Astrocyte (in vitro differentiated cells and primary cell): ENCODE results near the gene KCNA3. TPM values are rescaled to one million over a fixed set of nuclear protein-coding genes. Genes with fewer than 3 reads are reported as not detected.

Experiments
- DNase-seq: peaks from one replicate; pipeline ENCODE4 v3.0.0-alpha.2; 2010; ENCODE audit warnings: low read depth
- FAIRE-seq: peaks from 2 replicates; lab custom pipeline; 2011; peaks lifted over from hg19 to GRCh38; lab: Jason Lieb, UNC
- H2AFZ ChIP-seq: 2 replicates; pipeline ENCODE4 v1.6.0; 2012; ENCODE audit warnings: low read depth, low read length, inconsistent platforms
- H3K27ac ChIP-seq: 2 replicates; pipeline ENCODE4 v1.5.1; 2011; ENCODE audit warnings: low read depth, low read length, inconsistent platforms
- H3K27me3 ChIP-seq: 2 replicates; pipeline ENCODE4 v1.6.0; 2011; ENCODE audit warnings: low read length, inconsistent platforms; ENCODE audit not compliant: insufficient read depth
- H3K36me3 ChIP-seq: 2 replicates; pipeline ENCODE4 v1.5.1; 2011; ENCODE audit warnings: low read length, inconsistent platforms; ENCODE audit not compliant: insufficient read depth
- H3K4me1 ChIP-seq: 2 replicates; pipeline ENCODE4 v1.5.1; 2011; ENCODE audit warnings: low read length, inconsistent platforms; ENCODE audit not compliant: insufficient read depth
- H3K4me2 ChIP-seq: 2 replicates; pipeline ENCODE4 v1.6.0; 2012; ENCODE audit warnings: low read length, inconsistent platforms
- H3K4me3 ChIP-seq: 2 replicates; pipeline ENCODE4 v1.5.1; 2011; ENCODE audit warnings: low read depth, mild to moderate bottlenecking, low read length, inconsistent platforms; ENCODE audit not compliant: insufficient read depth
- H3K79me2 ChIP-seq: 2 replicates; pipeline ENCODE4 v1.6.0; 2012; ENCODE audit warnings: mild to moderate bottlenecking, low read length, inconsistent platforms; ENCODE audit not compliant: insufficient read depth
- H3K9ac ChIP-seq: 2 replicates; pipeline ENCODE4 v1.6.0; 2012; ENCODE audit warnings: mild to moderate bottlenecking, low read length, inconsistent platforms
- H3K9me3 ChIP-seq: 2 replicates; pipeline ENCODE4 v1.5.1; 2012; ENCODE audit warnings: low read depth, mild to moderate bottlenecking, low read length, inconsistent platforms; ENCODE audit not compliant: insufficient read depth
- H4K20me1 ChIP-seq: 2 replicates; pipeline ENCODE4 v1.6.0; 2012; ENCODE audit warnings: low read length, inconsistent platforms; ENCODE audit not compliant: insufficient read depth
- H3K27ac Mint-ChIP-seq: one replicate; pipeline ENCODE4 v1.8.0; 2021; ENCODE audit warnings: mild to moderate bottlenecking, mixed read lengths; ENCODE audit not compliant: unreplicated experiment
- H3K27me3 Mint-ChIP-seq: one replicate; pipeline ENCODE4 v1.8.0; 2021; ENCODE audit warnings: low read depth, mixed read lengths; ENCODE audit not compliant: unreplicated experiment
- H3K36me3 Mint-ChIP-seq: one replicate; pipeline ENCODE4 v1.8.0; 2021; ENCODE audit warnings: low read depth, mixed read lengths; ENCODE audit not compliant: unreplicated experiment
- H3K4me1 Mint-ChIP-seq: one replicate; pipeline ENCODE4 v1.8.0; 2021; ENCODE audit warnings: low read depth, mixed read lengths; ENCODE audit not compliant: unreplicated experiment
- H3K4me3 Mint-ChIP-seq: one replicate; pipeline ENCODE4 v1.8.0; 2021; ENCODE audit warnings: mild to moderate bottlenecking, moderate library complexity, mixed read lengths; ENCODE audit not compliant: unreplicated experiment
- H3K9me3 Mint-ChIP-seq: one replicate; pipeline ENCODE4 v1.8.0; 2021; ENCODE audit warnings: mild to moderate bottlenecking, mixed read lengths; ENCODE audit not compliant: unreplicated experiment
- EZH2 ChIP-seq: IDR thresholded peaks from 2 replicates; pipeline ENCODE4 v1.6.1; 2012; ENCODE audit warnings: mild to moderate bottlenecking, low read length, inconsistent platforms; ENCODE audit not compliant: insufficient read depth
- total RNA-seq: library from RNA; stranded (reverse); gene quantifications from 2 replicates; pipeline ENCODE4 v1.2.1, GENCODE V29; 2021
- TF ChIP-seq, protein P1 (sequence below): IDR thresholded peaks from 2 replicates; pipeline ENCODE4 v1.5.1; 2011; ENCODE audit warnings: low read depth, mild to moderate bottlenecking, inconsistent platforms, low read length, moderate library complexity; ENCODE audit not compliant: insufficient read depth

Gene KCNA3
- total RNA-seq, 1 donor from 2014 or later: 0.09 TPM

DNA sequence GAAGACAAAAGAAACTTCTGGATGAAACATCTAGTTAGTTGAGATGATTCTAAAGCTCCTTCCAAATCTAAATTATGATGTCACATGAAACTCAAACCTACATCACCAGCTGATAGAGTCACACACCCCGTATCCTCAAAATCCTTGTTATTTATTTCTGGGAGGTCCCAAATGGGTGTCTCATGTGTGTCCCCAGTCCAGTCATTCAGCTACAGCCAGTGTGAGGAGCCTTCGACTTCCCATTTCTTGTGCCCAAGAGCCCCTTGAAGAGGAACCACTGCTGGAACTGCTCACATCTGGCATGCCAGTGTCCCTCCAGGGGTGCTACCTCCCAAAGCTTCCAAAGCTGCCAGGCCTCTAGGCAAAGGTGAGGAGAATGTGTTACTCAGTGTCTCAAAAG lies 32.5 kb upstream of the KCNA3 start:
- H3K9me3 Mint-ChIP-seq: peaks cover 4% of the 10 kb centered on the region
- Histone ChIP-seq H3K9me3 (no peaks in the 10 kb centered on the region), H3K36me3 (no peaks in the 10 kb centered on the region), H2AFZ (no peak overlapping the region), H3K4me2 (no peak overlapping the region), H3K27ac (no peak overlapping the region), H3K27me3 (no peaks in the 10 kb centered on the region), H4K20me1 (no peaks in the 10 kb centered on the region), H3K79me2 (no peaks in the 10 kb centered on the region), H3K9ac (no peak overlapping the region), H3K4me1 (no peaks in the 10 kb centered on the region), H3K4me3 (no peak overlapping the region)
- FAIRE-seq (no peak), DNase-seq (no peak)
- no peaks in the 10 kb centered on the region for H3K4me1 Mint-ChIP-seq
- H3K4me3 Mint-ChIP-seq: no peak overlapping the region
- TF ChIP-seq, protein P1, sequence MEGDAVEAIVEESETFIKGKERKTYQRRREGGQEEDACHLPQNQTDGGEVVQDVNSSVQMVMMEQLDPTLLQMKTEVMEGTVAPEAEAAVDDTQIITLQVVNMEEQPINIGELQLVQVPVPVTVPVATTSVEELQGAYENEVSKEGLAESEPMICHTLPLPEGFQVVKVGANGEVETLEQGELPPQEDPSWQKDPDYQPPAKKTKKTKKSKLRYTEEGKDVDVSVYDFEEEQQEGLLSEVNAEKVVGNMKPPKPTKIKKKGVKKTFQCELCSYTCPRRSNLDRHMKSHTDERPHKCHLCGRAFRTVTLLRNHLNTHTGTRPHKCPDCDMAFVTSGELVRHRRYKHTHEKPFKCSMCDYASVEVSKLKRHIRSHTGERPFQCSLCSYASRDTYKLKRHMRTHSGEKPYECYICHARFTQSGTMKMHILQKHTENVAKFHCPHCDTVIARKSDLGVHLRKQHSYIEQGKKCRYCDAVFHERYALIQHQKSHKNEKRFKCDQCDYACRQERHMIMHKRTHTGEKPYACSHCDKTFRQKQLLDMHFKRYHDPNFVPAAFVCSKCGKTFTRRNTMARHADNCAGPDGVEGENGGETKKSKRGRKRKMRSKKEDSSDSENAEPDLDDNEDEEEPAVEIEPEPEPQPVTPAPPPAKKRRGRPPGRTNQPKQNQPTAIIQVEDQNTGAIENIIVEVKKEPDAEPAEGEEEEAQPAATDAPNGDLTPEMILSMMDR: no peak
- TF ChIP-seq EZH2: no peak
- H3K36me3 Mint-ChIP-seq: no peaks in the 10 kb centered on the region
- no peak overlapping the region for H3K27ac Mint-ChIP-seq
- H3K27me3 Mint-ChIP-seq: peaks cover 8% of the 10 kb centered on the region

DNA sequence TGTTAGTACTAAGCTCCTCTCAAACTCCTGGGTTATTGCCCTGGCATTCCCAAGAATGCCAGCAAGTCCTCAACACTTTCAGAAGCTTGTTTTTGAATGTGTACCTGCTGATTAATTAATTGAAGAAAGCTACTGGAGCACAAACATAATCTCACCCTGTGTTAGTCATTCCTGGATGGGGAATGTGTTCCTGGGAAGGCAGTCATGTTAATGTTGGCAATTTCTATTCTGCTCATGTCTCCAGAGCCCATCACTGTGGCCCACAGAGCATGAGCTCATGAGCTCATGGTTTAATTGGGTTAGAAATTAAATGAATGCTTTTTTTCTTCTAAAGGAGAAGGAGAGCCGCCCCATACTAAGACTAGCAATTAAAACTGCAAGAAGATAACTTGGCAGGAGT lies 31.9 kb upstream of the KCNA3 start:
- no peak overlapping the region for H3K4me3 Mint-ChIP-seq
- no peak for FAIRE-seq
- H2AFZ ChIP-seq: no peak overlapping the region

DNA sequence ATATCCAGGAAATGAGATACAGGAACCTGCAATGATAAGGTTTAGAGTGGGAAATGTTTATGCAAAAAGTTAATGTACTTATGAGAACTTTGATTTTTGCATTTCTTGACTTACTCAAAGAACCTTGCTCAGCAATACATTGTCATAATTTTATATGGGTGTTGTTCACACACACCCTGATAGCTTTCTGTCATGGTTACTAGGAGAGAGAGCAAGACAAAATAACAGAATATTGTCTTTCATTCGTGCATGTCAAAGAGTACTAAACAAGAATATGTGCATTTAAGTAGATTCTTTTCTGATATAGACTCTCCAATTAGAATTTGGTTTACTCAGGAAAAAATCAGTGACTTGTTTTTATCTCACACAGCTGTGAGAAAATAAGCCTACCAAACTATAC lies 27.5 kb upstream of the KCNA3 start:
- Mint-ChIP-seq H3K9me3 (peaks cover 6% of the 10 kb centered on the region), H3K36me3 (no peaks in the 10 kb centered on the region), H3K4me3 (no peak overlapping the region), H3K27ac (no peak overlapping the region), H3K27me3 (peaks cover 7% of the 10 kb centered on the region), H3K4me1 (no peaks in the 10 kb centered on the region)
- H3K4me2 ChIP-seq: no peak overlapping the region
- no peak overlapping the region for H3K9ac ChIP-seq
- FAIRE-seq: no peak
- no peaks in the 10 kb centered on the region for H3K4me1 ChIP-seq
- no peak overlapping the region for H3K4me3 ChIP-seq
- H4K20me1 ChIP-seq: no peaks in the 10 kb centered on the region
- H2AFZ ChIP-seq: no peak overlapping the region
- no peak overlapping the region for H3K27ac ChIP-seq
- H3K9me3 ChIP-seq: no peaks in the 10 kb centered on the region
- TF ChIP-seq, protein P1: no peak
- TF ChIP-seq EZH2: no peak
- no peaks in the 10 kb centered on the region for H3K36me3 ChIP-seq
- no peaks in the 10 kb centered on the region for H3K79me2 ChIP-seq
- DNase-seq: no peak
- no peaks in the 10 kb centered on the region for H3K27me3 ChIP-seq

More for the DNA sequence above, 31.9 kb upstream of the KCNA3 start:
- Histone ChIP-seq H3K4me1 (no peaks in the 10 kb centered on the region), H3K27ac (no peak overlapping the region), H4K20me1 (no peaks in the 10 kb centered on the region), H3K4me2 (no peak overlapping the region), H3K27me3 (no peaks in the 10 kb centered on the region), H3K36me3 (no peaks in the 10 kb centered on the region), H3K9ac (no peak overlapping the region), H3K9me3 (no peaks in the 10 kb centered on the region), H3K4me3 (no peak overlapping the region), H3K79me2 (no peaks in the 10 kb centered on the region)
- no peaks in the 10 kb centered on the region for H3K4me1 Mint-ChIP-seq
- H3K27ac Mint-ChIP-seq: no peak overlapping the region
- TF ChIP-seq, protein P1: no peak
- TF ChIP-seq EZH2: no peak
- no peak for DNase-seq
- H3K36me3 Mint-ChIP-seq: no peaks in the 10 kb centered on the region
- peaks cover 4% of the 10 kb centered on the region for H3K9me3 Mint-ChIP-seq
- H3K27me3 Mint-ChIP-seq: peaks cover 8% of the 10 kb centered on the region
